ENCODE data around the gene C6orf120.

The C6orf120 gene

GRCh38 chr6:169738204-169738975 lies 36.5 kb downstream of the C6orf120 start:
- H3K4me3 ChIP-seq (ENCODE audit: low read depth, low read length) = no peak overlapping the region
- TF ChIP-seq, protein P1, sequence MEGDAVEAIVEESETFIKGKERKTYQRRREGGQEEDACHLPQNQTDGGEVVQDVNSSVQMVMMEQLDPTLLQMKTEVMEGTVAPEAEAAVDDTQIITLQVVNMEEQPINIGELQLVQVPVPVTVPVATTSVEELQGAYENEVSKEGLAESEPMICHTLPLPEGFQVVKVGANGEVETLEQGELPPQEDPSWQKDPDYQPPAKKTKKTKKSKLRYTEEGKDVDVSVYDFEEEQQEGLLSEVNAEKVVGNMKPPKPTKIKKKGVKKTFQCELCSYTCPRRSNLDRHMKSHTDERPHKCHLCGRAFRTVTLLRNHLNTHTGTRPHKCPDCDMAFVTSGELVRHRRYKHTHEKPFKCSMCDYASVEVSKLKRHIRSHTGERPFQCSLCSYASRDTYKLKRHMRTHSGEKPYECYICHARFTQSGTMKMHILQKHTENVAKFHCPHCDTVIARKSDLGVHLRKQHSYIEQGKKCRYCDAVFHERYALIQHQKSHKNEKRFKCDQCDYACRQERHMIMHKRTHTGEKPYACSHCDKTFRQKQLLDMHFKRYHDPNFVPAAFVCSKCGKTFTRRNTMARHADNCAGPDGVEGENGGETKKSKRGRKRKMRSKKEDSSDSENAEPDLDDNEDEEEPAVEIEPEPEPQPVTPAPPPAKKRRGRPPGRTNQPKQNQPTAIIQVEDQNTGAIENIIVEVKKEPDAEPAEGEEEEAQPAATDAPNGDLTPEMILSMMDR (IDR thresholded peaks at IDR 0.05; ENCODE audit: borderline replicate concordance, insufficient read depth, low read depth, low read length) = no peak

GRCh38 chr6:169738976-169739529 lies 37.1 kb downstream of the C6orf120 start:
- no peak overlapping the region for H3K4me3 ChIP-seq (ENCODE audit: low read depth, low read length)
- TF ChIP-seq, protein P1 (IDR thresholded peaks at IDR 0.05; ENCODE audit: borderline replicate concordance, insufficient read depth, low read depth, low read length) = no peak

DNA sequence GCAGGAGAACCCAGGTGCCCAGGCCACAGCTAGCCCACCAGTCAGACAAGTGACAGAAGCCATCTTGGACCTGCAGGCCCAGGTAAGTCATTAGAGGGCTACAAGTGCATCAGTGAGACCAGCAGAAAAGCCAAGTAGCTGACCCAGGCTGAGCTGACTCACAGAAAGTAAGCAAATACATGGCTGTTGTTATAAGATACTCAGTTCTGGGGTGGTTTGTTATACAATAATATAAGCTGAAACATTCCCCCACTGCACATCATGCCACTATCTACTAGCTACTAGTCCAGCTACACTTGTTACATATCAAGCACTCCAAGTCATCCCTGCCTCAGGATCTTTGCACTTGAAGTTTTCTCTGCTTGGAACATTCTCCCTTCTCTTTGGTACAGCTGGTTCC lies 39.4 kb downstream of the C6orf120 start:
- TF ChIP-seq, protein P1 (IDR thresholded peaks at IDR 0.05; ENCODE audit: borderline replicate concordance, insufficient read depth, low read depth, low read length) = no peak
- H3K4me3 ChIP-seq (ENCODE audit: low read depth, low read length) = no peak overlapping the region

DNA sequence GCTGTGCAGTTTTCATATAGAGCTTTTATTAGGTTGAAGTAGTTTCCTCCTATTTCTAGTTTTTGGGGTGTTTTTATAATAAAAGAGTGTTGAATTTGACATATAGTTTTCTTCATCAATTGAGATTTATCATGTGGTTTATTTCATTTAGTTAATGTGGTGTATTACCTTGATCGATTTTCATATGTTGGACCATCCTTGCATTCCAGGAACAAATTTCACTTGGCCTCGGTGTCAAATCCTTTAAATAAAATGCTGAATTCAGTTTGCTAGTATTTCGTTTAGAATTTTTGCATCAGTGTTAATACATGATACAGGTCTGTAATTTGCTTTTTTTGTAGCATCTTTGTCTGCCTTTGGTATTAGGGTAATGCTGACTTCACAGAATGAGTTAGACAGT lies 43.5 kb downstream of the C6orf120 start:
- TF ChIP-seq, protein P1 (IDR thresholded peaks at IDR 0.05; ENCODE audit: borderline replicate concordance, insufficient read depth, low read depth, low read length) = no peak

GRCh38 chr6:169746556-169746955 lies 44.6 kb downstream of the C6orf120 start:
- H3K4me3 ChIP-seq (ENCODE audit: low read depth, low read length) = no peak overlapping the region
- TF ChIP-seq, protein P1 (IDR thresholded peaks at IDR 0.05; ENCODE audit: borderline replicate concordance, insufficient read depth, low read depth, low read length) = no peak

More for the DNA sequence above, 43.5 kb downstream of the C6orf120 start:
- no peak overlapping the region for H3K4me3 ChIP-seq (ENCODE audit: low read depth, low read length)

GRCh38 chr6:169751242-169752073 lies 49.5 kb downstream of the C6orf120 start, which contains the start of the genes DYNLT2 and ERMARD:
DYNLT2 (minus strand) TSS chr6:169751572; CDS start chr6:169751458, 114 bp downstream.
ERMARD (plus strand) TSS chr6:169751622; CDS start chr6:169751658, 36 bp downstream.
- H3K4me3 ChIP-seq (ENCODE audit: low read depth, low read length) = peak within 1 kb of the TSS; percentile 78
- TF ChIP-seq, protein P1 (IDR thresholded peaks at IDR 0.05; ENCODE audit: borderline replicate concordance, insufficient read depth, low read depth, low read length) = peak; percentile 12; the same call in 1 of the 2 replicates

Measured in GM12875 (cell line).